ENCODE results near the gene MAG. TPM values are rescaled to one million over a fixed set of nuclear protein-coding genes. Genes with fewer than 3 reads are reported as not detected.

MAG gene
- total and polyA plus RNA-seq, 2 of the 13 experiments (the other 11 are each of a cell fraction or from before 2014, with no cell fraction given): 0.20 to 1.3 TPM

DNA sequence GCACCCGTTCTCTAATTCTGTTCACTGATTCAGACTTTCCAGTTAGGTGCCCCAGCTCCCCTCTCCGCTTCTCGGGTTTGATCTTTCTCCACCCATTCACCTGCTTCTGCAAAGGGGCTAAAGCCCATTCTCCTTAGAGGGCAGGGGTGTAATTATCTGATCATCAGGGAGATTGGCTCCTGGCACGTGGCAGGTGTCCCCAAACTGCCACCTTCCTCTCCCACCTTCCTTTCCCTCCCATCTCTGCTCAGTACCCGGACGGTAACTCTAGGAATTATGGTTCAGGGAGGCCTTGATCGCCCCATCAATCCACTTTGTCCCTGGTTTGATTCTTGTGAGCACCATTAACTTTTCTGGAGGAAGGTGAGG is 56.0 kb downstream of the MAG start:
- Histone ChIP-seq H2AFZ (ENCODE audit: low read length) (no peak overlapping the region), H3K4me1 (ENCODE audit: insufficient read depth, low read length) (peaks cover 47% of the 10 kb centered on the region), H3K79me2 (ENCODE audit: insufficient read depth, low read length) (no peaks in the 10 kb centered on the region), H3K9ac (ENCODE audit: insufficient read depth, low read depth, low read length) (no peak overlapping the region), H3K27ac (ENCODE audit: extremely low read length, insufficient read depth, low read length) (no peak overlapping the region), H3K4me2 (ENCODE audit: low read depth, low read length) (no peak overlapping the region), H3K27me3 (ENCODE audit: control insufficient read depth in 1 of 2, insufficient read depth in 2 of 2, low read length in 2 of 2) (0 out of 5 replicates have a peak, but pooled peaks cover 0 to 1% of the 10 kb centered on the region in 2 experiments), H4K20me1 (ENCODE audit: insufficient read depth, low read length) (no peaks in the 10 kb centered on the region), H3K9me3 (ENCODE audit: low read length) (no peaks in the 10 kb centered on the region), H3K4me3 (replicated peaks in 1 of 3; ENCODE audit: insufficient read depth in 1 of 3, low read depth in 2 of 3, low read length in 3 of 3) (no peak overlapping the region), H3K36me3 (replicated peaks in 1 of 2; ENCODE audit: control insufficient read depth in 1 of 2, insufficient read depth in 2 of 2, low read length in 2 of 2) (no peaks in the 10 kb centered on the region)
- ChIA-PET CTCF (ENCODE audit: low intra/inter-chr PET ratio, low total read pairs) (no interaction called here), POLR2A (no interaction called here)
- TF ChIP-seq ZNF562 (CRISPR knock-in tag; IDR thresholded peaks at IDR 0.05; ENCODE audit: borderline replicate concordance) (no peak), ZNF468 (CRISPR knock-in tag; IDR thresholded peaks at IDR 0.05) (no peak), MTF2 (CRISPR knock-in tag; IDR thresholded peaks at IDR 0.05; ENCODE audit: borderline replicate concordance) (no peak), ZEB1 (IDR thresholded peaks at IDR 0.05; ENCODE audit: insufficient replicate concordance, low read depth) (no peak), NFYB (CRISPR knock-in tag; IDR thresholded peaks at IDR 0.05) (no peak), WIZ (CRISPR knock-in tag; IDR thresholded peaks at IDR 0.05) (no peak), GATAD2A (CRISPR knock-in tag; IDR thresholded peaks at IDR 0.05) (no peak), ZSCAN30 (CRISPR knock-in tag; IDR thresholded peaks at IDR 0.05) (no peak), JUND (CRISPR knock-in tag; IDR thresholded peaks at IDR 0.05) (no peak), GLI4 (CRISPR knock-in tag; IDR thresholded peaks at IDR 0.05; ENCODE audit: borderline replicate concordance) (no peak), ZC3H4 (CRISPR knock-in tag; IDR thresholded peaks at IDR 0.05; ENCODE audit: borderline replicate concordance) (no peak), ZNF234 (CRISPR knock-in tag; conservative IDR thresholded peaks at IDR 0.05) (no peak), FOSL1 (CRISPR knock-in tag; IDR thresholded peaks at IDR 0.05; ENCODE audit: borderline replicate concordance) (no peak)
- no TSS peak for BruUV-seq (replicated peaks)
- ATAC-seq (no peak), FAIRE-seq (no peak), DNase-seq (ENCODE audit: low spot score) (no peak)
- intact Hi-C loops (cut with micrococcal nuclease; ENCODE audit: unreplicated experiment) (no loop called here), in situ Hi-C loops (cut with HindIII; ENCODE audit: extremely low pct_ligation_motif_present, low pct_unique_long_range_greater_than_20kb) (no loop called here)
- whole genome bisulfite sequencing (ENCODE audit: low lambda C conversion rate): 79% methylated on average over 7 of the region's 7 CpGs
